ENCODE measurements around the gene SPTLC3. TPM values are rescaled to one million over a fixed set of nuclear protein-coding genes. Genes with fewer than 3 reads are reported as not detected.

The SPTLC3 gene
- total RNA-seq, 1 donor from 2014 or later: 0.18 TPM

DNA sequence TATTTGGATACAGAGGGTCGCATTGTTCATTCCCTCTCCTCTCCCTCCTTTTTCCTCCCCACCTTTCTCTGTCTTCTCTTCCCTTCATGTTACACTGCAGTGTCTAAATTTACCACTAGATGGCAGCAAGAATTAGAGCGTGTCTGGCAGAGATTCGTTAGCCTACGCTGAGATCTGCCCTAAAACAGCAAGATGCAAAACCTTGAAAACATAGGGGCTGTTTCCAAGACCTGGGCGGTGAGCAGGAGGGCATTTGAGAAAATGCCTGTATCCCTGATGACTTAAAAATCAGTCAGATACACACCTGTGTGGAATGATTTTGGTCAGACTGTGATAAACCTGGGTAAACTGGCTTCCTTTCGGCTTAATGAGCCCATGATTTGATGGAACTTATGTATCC lies 110.8 kb downstream of the SPTLC3 start:
- Mint-ChIP-seq H3K27ac (no peak overlapping the region), H3K4me1 (ENCODE audit: low read depth) (no peaks in the 10 kb centered on the region), H3K9me3 (no peaks in the 10 kb centered on the region), H3K4me3 (no peak overlapping the region), H3K36me3 (ENCODE audit: low read depth) (no peaks in the 10 kb centered on the region), H3K27me3 (ENCODE audit: insufficient read depth) (peaks cover 6% of the 10 kb centered on the region)
- DNase-seq (ENCODE audit: low spot score): peak; percentile 16
- intact Hi-C loops (cut with micrococcal nuclease): loop anchor here (1.0 kb wide), 4 partner anchors 143 to 653 kb away; no protein-coding TSS in a partner anchor

GRCh38 chr20:13120471-13120870 lies 111.7 kb downstream of the SPTLC3 start:
- no peaks in the 10 kb centered on the region for H3K4me1 Mint-ChIP-seq (ENCODE audit: low read depth)
- H3K4me3 Mint-ChIP-seq: no peak overlapping the region
- intact Hi-C loops (cut with micrococcal nuclease): no loop called here
- H3K27me3 Mint-ChIP-seq (ENCODE audit: insufficient read depth): peaks cover 6% of the 10 kb centered on the region
- no peaks in the 10 kb centered on the region for H3K36me3 Mint-ChIP-seq (ENCODE audit: low read depth)
- no peaks in the 10 kb centered on the region for H3K9me3 Mint-ChIP-seq
- no peak for DNase-seq (ENCODE audit: low spot score)
- H3K27ac Mint-ChIP-seq: no peak overlapping the region

- intact Hi-C loops (cut with micrococcal nuclease): no loop called here
- Mint-ChIP-seq H3K27me3 (ENCODE audit: insufficient read depth) (peaks cover 6% of the 10 kb centered on the region), H3K9me3 (no peaks in the 10 kb centered on the region), H3K27ac (no peak overlapping the region), H3K36me3 (ENCODE audit: low read depth) (no peaks in the 10 kb centered on the region), H3K4me1 (ENCODE audit: low read depth) (no peaks in the 10 kb centered on the region), H3K4me3 (no peak overlapping the region)
- DNase-seq (ENCODE audit: low spot score): no peak
These were observed 113.2 kb downstream of the SPTLC3 start for GRCh38 chr20:13121840-13122515.

DNA sequence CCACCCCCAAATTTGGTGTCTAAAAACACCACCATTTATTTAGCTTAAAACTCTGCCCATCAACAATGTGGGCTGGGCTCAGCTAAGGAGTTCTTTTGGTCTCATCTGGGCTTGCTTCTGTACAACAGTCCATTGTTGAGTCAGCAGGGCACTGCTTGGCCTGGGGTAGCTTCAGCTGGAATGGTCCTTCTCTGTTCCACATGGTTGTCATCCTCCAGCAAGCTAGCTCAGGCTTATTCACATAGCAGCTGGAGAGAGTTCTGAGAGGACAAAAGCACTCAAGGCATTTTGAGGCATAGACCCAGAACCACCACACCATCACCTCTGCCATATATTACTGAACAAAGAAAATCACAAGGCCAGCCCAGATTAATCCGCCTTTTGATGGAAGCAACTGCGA lies 116.7 kb downstream of the SPTLC3 start:
- Mint-ChIP-seq H3K4me1 (ENCODE audit: low read depth) (no peaks in the 10 kb centered on the region), H3K4me3 (no peak overlapping the region), H3K27ac (no peak overlapping the region), H3K27me3 (ENCODE audit: insufficient read depth) (no peaks in the 10 kb centered on the region), H3K9me3 (no peaks in the 10 kb centered on the region), H3K36me3 (ENCODE audit: low read depth) (no peaks in the 10 kb centered on the region)
- intact Hi-C loops (cut with micrococcal nuclease): no loop called here
- no peak for DNase-seq (ENCODE audit: low spot score)

DNA sequence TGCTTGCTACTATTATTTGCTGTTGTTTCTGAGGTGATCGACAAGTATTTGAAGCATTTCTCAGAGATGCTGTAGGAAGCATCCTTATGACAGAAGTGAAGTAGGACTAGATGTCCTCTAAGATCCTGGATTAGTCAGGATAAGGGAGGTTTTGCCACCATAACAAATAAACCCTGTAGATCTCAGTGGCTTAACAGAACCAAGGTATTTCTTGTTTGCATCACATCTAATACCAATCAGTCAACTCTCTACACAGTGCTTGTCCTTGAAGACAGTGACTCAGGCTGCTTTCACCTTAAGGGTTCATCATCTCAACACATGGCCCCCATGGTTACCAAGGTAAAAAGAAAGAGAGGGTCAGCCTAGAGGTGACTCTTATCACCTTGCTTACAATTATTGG lies 119.4 kb downstream of the SPTLC3 start:
- no peaks in the 10 kb centered on the region for H3K4me1 Mint-ChIP-seq (ENCODE audit: low read depth)
- no peak overlapping the region for H3K4me3 Mint-ChIP-seq
- no peaks in the 10 kb centered on the region for H3K36me3 Mint-ChIP-seq (ENCODE audit: low read depth)
- H3K27ac Mint-ChIP-seq: no peak overlapping the region
- H3K9me3 Mint-ChIP-seq: no peaks in the 10 kb centered on the region
- intact Hi-C loops (cut with micrococcal nuclease): no loop called here
- no peak for DNase-seq (ENCODE audit: low spot score)
- no peaks in the 10 kb centered on the region for H3K27me3 Mint-ChIP-seq (ENCODE audit: insufficient read depth)

GRCh38 chr20:13130061-13130706 lies 121.4 kb downstream of the SPTLC3 start:
- Mint-ChIP-seq H3K27ac (no peak overlapping the region), H3K4me3 (no peak overlapping the region), H3K27me3 (ENCODE audit: insufficient read depth) (no peaks in the 10 kb centered on the region), H3K9me3 (no peaks in the 10 kb centered on the region), H3K4me1 (ENCODE audit: low read depth) (no peaks in the 10 kb centered on the region), H3K36me3 (ENCODE audit: low read depth) (no peaks in the 10 kb centered on the region)
- intact Hi-C loops (cut with micrococcal nuclease): no loop called here
- no peak for DNase-seq (ENCODE audit: low spot score)

GRCh38 chr20:13130707-13131103 lies 121.9 kb downstream of the SPTLC3 start:
- DNase-seq (ENCODE audit: low spot score): no peak
- Mint-ChIP-seq H3K9me3 (no peaks in the 10 kb centered on the region), H3K4me3 (no peak overlapping the region), H3K4me1 (ENCODE audit: low read depth) (no peaks in the 10 kb centered on the region), H3K27ac (no peak overlapping the region), H3K36me3 (ENCODE audit: low read depth) (no peaks in the 10 kb centered on the region), H3K27me3 (ENCODE audit: insufficient read depth) (no peaks in the 10 kb centered on the region)
- intact Hi-C loops (cut with micrococcal nuclease): no loop called here

GRCh38 chr20:13131688-13132087 lies 122.9 kb downstream of the SPTLC3 start:
- intact Hi-C loops (cut with micrococcal nuclease): no loop called here
- Mint-ChIP-seq H3K4me3 (no peak overlapping the region), H3K27me3 (ENCODE audit: insufficient read depth) (no peaks in the 10 kb centered on the region), H3K27ac (no peak overlapping the region), H3K36me3 (ENCODE audit: low read depth) (no peaks in the 10 kb centered on the region), H3K9me3 (no peaks in the 10 kb centered on the region), H3K4me1 (ENCODE audit: low read depth) (no peaks in the 10 kb centered on the region)
- no peak for DNase-seq (ENCODE audit: low spot score)

- peaks cover 2% of the 10 kb centered on the region for H3K27me3 Mint-ChIP-seq (ENCODE audit: insufficient read depth)
- no peaks in the 10 kb centered on the region for H3K9me3 Mint-ChIP-seq
- H3K4me3 Mint-ChIP-seq: no peak overlapping the region
- H3K4me1 Mint-ChIP-seq (ENCODE audit: low read depth): no peaks in the 10 kb centered on the region
- no peak overlapping the region for H3K27ac Mint-ChIP-seq
- DNase-seq (ENCODE audit: low spot score): no peak
- intact Hi-C loops (cut with micrococcal nuclease): no loop called here
- no peaks in the 10 kb centered on the region for H3K36me3 Mint-ChIP-seq (ENCODE audit: low read depth)
These were observed 130.8 kb downstream of the SPTLC3 start for GRCh38 chr20:13139459-13140150.

DNA sequence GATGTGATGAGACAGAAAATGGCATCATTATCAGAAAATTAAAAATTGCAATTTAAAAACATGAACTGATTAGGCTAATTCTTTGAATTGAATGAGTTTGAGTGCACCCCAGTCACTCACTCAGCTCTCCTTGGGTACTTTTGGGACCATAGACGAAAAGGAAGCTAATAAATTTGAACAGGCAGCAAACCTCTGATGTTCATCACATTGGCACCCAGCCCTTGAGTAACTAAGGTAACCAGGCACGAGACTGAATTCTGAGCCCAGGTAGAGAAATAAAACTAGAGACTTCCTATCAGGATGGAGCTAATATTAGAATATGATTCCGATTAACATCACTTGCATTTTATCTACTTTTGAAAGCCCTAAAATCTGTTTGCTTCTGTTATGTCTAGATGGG lies 131.4 kb downstream of the SPTLC3 start:
- peaks cover 2% of the 10 kb centered on the region for H3K27me3 Mint-ChIP-seq (ENCODE audit: insufficient read depth)
- no peak for DNase-seq (ENCODE audit: low spot score)
- intact Hi-C loops (cut with micrococcal nuclease): no loop called here

DNA sequence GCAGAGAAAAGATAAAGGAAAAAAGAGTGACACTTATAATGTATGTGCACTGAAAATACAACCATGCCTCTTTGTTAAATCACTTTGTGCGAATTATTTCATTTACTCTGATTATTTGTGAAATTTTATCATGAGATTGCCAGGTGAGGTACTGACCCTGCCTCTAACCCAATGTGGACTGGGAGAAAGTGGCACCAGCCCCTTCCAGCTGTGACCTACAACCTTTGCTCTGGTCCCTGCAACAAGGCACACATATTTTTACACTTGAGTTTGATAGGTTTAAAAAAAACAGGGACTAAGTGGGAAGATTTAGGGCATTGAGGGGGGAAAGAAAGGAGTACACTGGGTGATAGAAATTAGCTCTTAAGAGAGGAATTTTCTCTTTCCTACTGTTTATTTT lies 132.0 kb downstream of the SPTLC3 start:
- Mint-ChIP-seq H3K4me3 (no peak overlapping the region), H3K27ac (no peak overlapping the region), H3K9me3 (no peaks in the 10 kb centered on the region), H3K4me1 (ENCODE audit: low read depth) (no peaks in the 10 kb centered on the region), H3K36me3 (ENCODE audit: low read depth) (no peaks in the 10 kb centered on the region), H3K27me3 (ENCODE audit: insufficient read depth) (peaks cover 2% of the 10 kb centered on the region)
- DNase-seq (ENCODE audit: low spot score): no peak
- intact Hi-C loops (cut with micrococcal nuclease): no loop called here

More for the DNA sequence above, 131.4 kb downstream of the SPTLC3 start:
- Mint-ChIP-seq H3K9me3 (no peaks in the 10 kb centered on the region), H3K4me3 (no peak overlapping the region), H3K27ac (no peak overlapping the region), H3K36me3 (ENCODE audit: low read depth) (no peaks in the 10 kb centered on the region), H3K4me1 (ENCODE audit: low read depth) (no peaks in the 10 kb centered on the region)

DNA sequence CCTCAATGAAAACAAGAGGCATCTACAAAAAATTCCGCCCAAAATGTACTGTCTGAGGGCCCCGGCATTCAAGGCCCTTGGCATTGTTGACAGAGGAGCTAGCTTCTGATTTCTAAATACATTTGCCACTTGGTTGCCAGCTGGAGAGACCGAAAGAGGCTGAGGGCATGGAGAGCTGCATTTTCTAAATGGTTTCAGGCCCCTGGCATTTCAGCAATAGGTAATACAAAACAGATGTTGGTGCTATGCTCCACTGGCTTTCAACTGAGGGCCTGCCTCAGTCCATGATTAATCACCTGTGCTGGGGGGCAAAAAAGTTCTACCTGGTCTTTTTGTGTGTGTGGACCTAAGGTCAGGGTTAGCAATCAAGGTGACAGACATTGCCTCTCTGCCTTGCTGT lies 132.8 kb downstream of the SPTLC3 start:
- no peaks in the 10 kb centered on the region for H3K9me3 Mint-ChIP-seq
- no peak overlapping the region for H3K27ac Mint-ChIP-seq
- H3K4me1 Mint-ChIP-seq (ENCODE audit: low read depth): no peaks in the 10 kb centered on the region
- DNase-seq (ENCODE audit: low spot score): no peak
- H3K27me3 Mint-ChIP-seq (ENCODE audit: insufficient read depth): peaks cover 2% of the 10 kb centered on the region
- no peaks in the 10 kb centered on the region for H3K36me3 Mint-ChIP-seq (ENCODE audit: low read depth)
- intact Hi-C loops (cut with micrococcal nuclease): no loop called here
- H3K4me3 Mint-ChIP-seq: no peak overlapping the region

GRCh38 chr20:13142143-13142542 lies 133.4 kb downstream of the SPTLC3 start:
- Mint-ChIP-seq H3K9me3 (no peaks in the 10 kb centered on the region), H3K4me1 (ENCODE audit: low read depth) (no peaks in the 10 kb centered on the region), H3K27me3 (ENCODE audit: insufficient read depth) (peaks cover 2% of the 10 kb centered on the region), H3K4me3 (no peak overlapping the region), H3K36me3 (ENCODE audit: low read depth) (no peaks in the 10 kb centered on the region), H3K27ac (no peak overlapping the region)
- intact Hi-C loops (cut with micrococcal nuclease): no loop called here
- DNase-seq (ENCODE audit: low spot score): no peak
